GM12864 (cell line): ENCODE results near the gene IL33.

ENCODE experiments used
- DNase-seq: peaks from one replicate; pipeline ENCODE4 v3.0.0-alpha.2; 2011; ENCODE audit warnings: low read depth
- H3K4me3 ChIP-seq: 2 replicates; pipeline ENCODE4 v1.5.1; 2011; ENCODE audit warnings: mild to moderate bottlenecking, low read depth, low read length, control low read depth
- CTCF ChIP-seq: IDR thresholded peaks from 2 replicates; pipeline ENCODE4 v1.5.1; 2011; ENCODE audit warnings: low read depth, mild to moderate bottlenecking, moderate library complexity, low read length, control low read depth, inconsistent platforms; ENCODE audit errors: missing control alignments

IL33 gene

GRCh38 chr9:6198251-6198650 is 17.4 kb upstream of the IL33 start:
- no peak overlapping the region for H3K4me3 ChIP-seq
- no peak for DNase-seq
- TF ChIP-seq CTCF, result no peak

GRCh38 chr9:6199596-6199995 is 16.0 kb upstream of the IL33 start:
- H3K4me3 ChIP-seq, result no peak overlapping the region
- no peak for DNase-seq
- TF ChIP-seq CTCF, result no peak

GRCh38 chr9:6200761-6201160 is 14.8 kb upstream of the IL33 start:
- no peak for DNase-seq
- TF ChIP-seq CTCF, result no peak
- H3K4me3 ChIP-seq, result no peak overlapping the region

DNA sequence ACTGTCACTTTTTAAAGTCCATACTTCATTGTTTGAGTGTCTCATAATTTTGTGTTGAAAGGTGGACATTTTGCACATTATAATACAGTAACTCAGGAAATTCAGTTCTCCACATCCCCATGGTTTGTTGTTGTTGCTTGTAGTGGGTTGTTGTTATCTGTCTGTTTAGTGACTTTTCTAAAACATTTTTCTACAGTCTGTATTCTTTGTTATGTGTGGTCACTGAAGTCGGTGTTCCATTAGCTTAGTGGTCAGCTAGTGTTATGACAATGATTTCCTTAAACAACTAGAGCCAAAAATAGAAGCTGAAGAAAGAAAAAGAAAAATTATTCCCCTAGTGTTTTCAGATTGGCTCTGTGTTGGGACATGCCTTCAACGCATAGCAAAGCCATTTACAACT is 5.6 kb upstream of the IL33 start:
- H3K4me3 ChIP-seq, result no peak overlapping the region
- no peak for TF ChIP-seq CTCF
- no peak for DNase-seq

DNA sequence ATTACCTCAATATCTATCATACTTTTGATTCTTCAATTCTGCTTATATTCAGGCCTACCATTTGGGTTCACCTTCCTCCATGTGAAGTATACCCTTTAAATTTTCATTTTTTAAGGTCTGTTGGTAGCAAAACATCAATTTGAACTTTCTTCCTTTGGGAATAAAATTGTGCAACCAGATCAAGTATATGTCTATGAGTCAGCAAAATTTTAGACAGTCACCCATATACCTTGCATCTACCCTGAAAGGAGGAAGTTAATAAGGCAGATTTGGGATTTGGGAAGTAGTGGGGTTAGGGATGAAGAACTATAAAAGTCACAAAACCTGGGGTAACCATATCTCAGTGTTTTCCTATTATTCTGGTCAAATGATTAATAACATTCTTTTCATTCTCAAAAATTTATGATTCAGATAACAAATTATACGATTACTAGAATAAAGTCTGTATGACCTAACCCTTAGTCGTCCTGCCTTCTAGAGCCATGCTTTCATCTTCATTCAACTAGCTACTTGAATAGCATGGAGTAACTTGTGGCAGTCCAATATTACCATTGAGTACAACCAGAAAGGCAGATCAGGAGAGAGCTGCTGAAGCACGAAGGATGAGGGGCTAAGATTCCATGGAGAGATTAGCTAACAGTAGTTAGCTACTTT is 2.8 kb upstream of the IL33 start:
- H3K4me3 ChIP-seq, result no peak overlapping the region
- DNase-seq, result no peak
- no peak for TF ChIP-seq CTCF

DNA sequence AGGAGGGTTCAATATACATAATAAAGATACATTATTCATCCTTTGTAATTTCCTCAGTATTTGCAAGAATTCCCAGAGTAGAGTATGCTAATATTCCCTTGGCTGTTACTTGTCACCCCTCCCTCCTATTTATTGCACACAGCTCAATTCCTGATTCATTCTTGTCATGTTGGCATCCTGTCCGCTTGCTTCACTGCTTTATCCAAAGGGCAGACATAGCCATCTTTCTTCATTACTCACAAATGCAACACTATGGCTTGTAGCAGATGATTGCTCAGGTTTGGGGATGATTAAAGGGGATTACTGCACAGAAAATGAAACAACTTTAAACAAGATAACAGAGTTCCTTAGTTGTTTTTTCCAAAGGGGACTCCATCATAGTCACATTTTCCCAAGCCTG is 1.2 kb upstream of the IL33 start:
- no peak for DNase-seq
- no peak overlapping the region for H3K4me3 ChIP-seq
- TF ChIP-seq CTCF, result no peak

DNA sequence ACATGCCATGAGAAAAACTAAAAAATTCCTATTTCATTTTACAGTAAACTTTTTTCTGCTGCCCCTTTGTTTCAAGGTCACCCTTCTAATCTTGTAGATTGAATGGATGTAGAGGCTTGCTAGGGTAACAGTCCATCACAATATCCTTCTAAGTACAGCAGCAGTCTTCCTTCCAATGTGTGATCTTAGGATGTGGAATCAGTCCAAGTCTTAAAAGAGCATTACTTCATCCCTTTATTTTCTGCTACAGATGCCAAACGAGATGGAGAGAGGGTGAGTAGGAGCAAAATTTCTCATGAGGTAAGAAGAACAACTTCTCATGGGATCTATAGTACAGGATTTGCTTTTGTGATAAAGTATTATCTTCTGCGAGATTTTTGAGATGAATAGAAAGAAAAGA is 704 bp upstream of the IL33 start:
- no peak overlapping the region for H3K4me3 ChIP-seq
- DNase-seq, result no peak
- TF ChIP-seq CTCF, result no peak
